HEK293 (cell line): ENCODE data around the gene CRAT.

Experiments
- CTCF ChIA-PET: fragments of 350-600 bp; formaldehyde crosslinking; extraction: SDS; loops from one replicate; lab custom pipeline; 2021; ENCODE audit warnings: antibody characterized with exemption; lab: Yijun Ruan, JAX
- POLR2A ChIA-PET: fragments of 300-600 bp; formaldehyde crosslinking; extraction: SDS; loops from one replicate; lab custom pipeline; 2020; ENCODE audit warnings: antibody characterized with exemption, inconsistent platforms; lab: Yijun Ruan, JAX
- H3K27ac ChIP-seq: fragments of 200-500 bp; sonication (Bioruptor generic); 2 replicates; pipeline ENCODE4 v1.5.1; 2014; ENCODE audit warnings: low read depth, low read length, control low read depth, inconsistent platforms; ENCODE audit errors: extremely low read depth
- H3K36me3 ChIP-seq, 2 experiments: fragments of 200-500 bp in 1 of 2; sonication (Bioruptor generic) in 1 of 2; 1 replicate in 1 of 2; 2 replicates in 1 of 2; pipeline ENCODE4 v1.5.1; 2014 to 2017; ENCODE audit warnings: inconsistent platforms in 2 of 2, low read length in 2 of 2; ENCODE audit not compliant: control insufficient read depth in 2 of 2, insufficient read depth in 1 of 2
- H3K4me1 ChIP-seq: fragments of 200-500 bp; sonication (Bioruptor generic); 2 replicates; pipeline ENCODE4 v1.5.1; 2014; ENCODE audit warnings: mild to moderate bottlenecking, low read length, inconsistent platforms; ENCODE audit not compliant: control insufficient read depth, insufficient read depth
- H3K4me3 ChIP-seq: 2 replicates; pipeline ENCODE4 v1.5.1; 2011; ENCODE audit warnings: low read depth, mild to moderate bottlenecking, control low read depth, low read length, moderate library complexity
- H3K9me3 ChIP-seq: fragments of 200-500 bp; sonication (Bioruptor generic); 2 replicates; pipeline ENCODE4 v1.5.1; 2014; ENCODE audit warnings: low read depth, low read length, inconsistent platforms; ENCODE audit not compliant: control insufficient read depth, insufficient read depth
- BCL11A ChIP-seq: fragments of 450-650 bp; formaldehyde crosslinking; IDR thresholded peaks from 2 replicates; pipeline ENCODE4 v1.5.1; 2016; ENCODE audit warnings: low read depth, missing biosample characterization, missing genetic modification characterization
- GLIS2 ChIP-seq: fragments of 450-650 bp; formaldehyde crosslinking; IDR thresholded peaks from 2 replicates; pipeline ENCODE4 v1.5.1; 2016; ENCODE audit warnings: missing biosample characterization, missing genetic modification characterization
- KLF1 ChIP-seq: fragments of 450-650 bp; formaldehyde crosslinking; IDR thresholded peaks from 2 replicates; pipeline ENCODE4 v1.5.1; 2016; ENCODE audit warnings: missing biosample characterization, missing genetic modification characterization
- MZF1 ChIP-seq: fragments of 450-650 bp; formaldehyde crosslinking; IDR thresholded peaks from 2 replicates; pipeline ENCODE4 v1.5.1; 2017; ENCODE audit warnings: missing biosample characterization, missing genetic modification characterization, borderline replicate concordance
- SALL2 ChIP-seq: fragments of 450-650 bp; formaldehyde crosslinking; IDR thresholded peaks from 2 replicates; pipeline ENCODE4 v1.5.0; 2017; ENCODE audit warnings: missing biosample characterization, mild to moderate bottlenecking, missing genetic modification characterization, borderline replicate concordance
- SP2 ChIP-seq: fragments of 450-650 bp; formaldehyde crosslinking; IDR thresholded peaks from 2 replicates; pipeline ENCODE4 v1.5.1; 2016; ENCODE audit warnings: missing biosample characterization, missing genetic modification characterization
- ZBTB20 ChIP-seq: fragments of 450-650 bp; formaldehyde crosslinking; IDR thresholded peaks from 2 replicates; pipeline ENCODE4 v1.5.1; 2016; ENCODE audit warnings: missing biosample characterization, missing genetic modification characterization
- ZBTB48 ChIP-seq: fragments of 450-650 bp; formaldehyde crosslinking; IDR thresholded peaks from 2 replicates; pipeline ENCODE4 v1.5.1; 2016; ENCODE audit warnings: missing biosample characterization, missing genetic modification characterization
- ZBTB8A ChIP-seq: fragments of 450-650 bp; formaldehyde crosslinking; IDR thresholded peaks from 2 replicates; pipeline ENCODE4 v1.5.1; 2016; ENCODE audit warnings: missing biosample characterization, missing genetic modification characterization
- ZIC2 ChIP-seq: fragments of 450-650 bp; formaldehyde crosslinking; IDR thresholded peaks from 2 replicates; pipeline ENCODE4 v1.5.1; 2016; ENCODE audit warnings: missing biosample characterization, missing genetic modification characterization
- ZNF112 ChIP-seq: fragments of 450-650 bp; formaldehyde crosslinking; IDR thresholded peaks from 2 replicates; pipeline ENCODE4 v1.5.0; 2017; ENCODE audit warnings: missing biosample characterization, missing genetic modification characterization
- ZNF114 ChIP-seq: fragments of 450-650 bp; formaldehyde crosslinking; IDR thresholded peaks from 2 replicates; pipeline ENCODE4 v1.5.0; 2017; ENCODE audit warnings: missing biosample characterization, missing genetic modification characterization
- ZNF132 ChIP-seq: fragments of 450-650 bp; formaldehyde crosslinking; IDR thresholded peaks from 2 replicates; pipeline ENCODE4 v1.5.1; 2017; ENCODE audit warnings: missing biosample characterization, missing genetic modification characterization, borderline replicate concordance
- ZNF16 ChIP-seq: fragments of 450-650 bp; formaldehyde crosslinking; IDR thresholded peaks from 2 replicates; pipeline ENCODE4 v1.5.1; 2016; ENCODE audit warnings: low read depth, missing biosample characterization, missing genetic modification characterization
- ZNF184 ChIP-seq: fragments of 450-650 bp; IDR thresholded peaks from 2 replicates; pipeline ENCODE4 v1.5.1; 2018; ENCODE audit warnings: missing biosample characterization, mild to moderate bottlenecking, missing genetic modification characterization
- ZNF266 ChIP-seq: fragments of 450-650 bp; formaldehyde crosslinking; IDR thresholded peaks from 2 replicates; pipeline ENCODE4 v1.5.1; 2016; ENCODE audit warnings: missing biosample characterization, missing genetic modification characterization, low read depth
- ZNF335 ChIP-seq: fragments of 450-650 bp; formaldehyde crosslinking; conservative IDR thresholded peaks from 2 replicates; pipeline ENCODE4 v1.5.1; 2016; ENCODE audit warnings: missing biosample characterization, missing genetic modification characterization
- ZNF423 ChIP-seq: fragments of 450-650 bp; formaldehyde crosslinking; IDR thresholded peaks from 2 replicates; pipeline ENCODE4 v1.5.1; 2016; ENCODE audit warnings: missing biosample characterization, missing genetic modification characterization
- ZNF426 ChIP-seq: fragments of 450-650 bp; formaldehyde crosslinking; IDR thresholded peaks from 2 replicates; pipeline ENCODE4 v1.5.1; 2017; ENCODE audit warnings: missing biosample characterization, missing genetic modification characterization, mild to moderate bottlenecking, inconsistent platforms, moderate library complexity
- ZNF529 ChIP-seq: fragments of 450-650 bp; formaldehyde crosslinking; IDR thresholded peaks from 2 replicates; pipeline ENCODE4 v1.5.1; 2017; ENCODE audit warnings: missing genetic modification characterization, missing biosample characterization; ENCODE audit not compliant: insufficient replicate concordance
- ZNF561 ChIP-seq: fragments of 450-650 bp; IDR thresholded peaks from 2 replicates; pipeline ENCODE4 v1.5.1; 2018; ENCODE audit warnings: missing biosample characterization, missing genetic modification characterization, borderline replicate concordance
- ZNF600 ChIP-seq: fragments of 450-650 bp; formaldehyde crosslinking; IDR thresholded peaks from 2 replicates; pipeline ENCODE4 v1.5.1; 2016; ENCODE audit warnings: missing biosample characterization, missing genetic modification characterization
- ZNF623 ChIP-seq: fragments of 450-650 bp; formaldehyde crosslinking; IDR thresholded peaks from 2 replicates; pipeline ENCODE4 v1.5.1; 2016; ENCODE audit warnings: missing biosample characterization, missing genetic modification characterization
- ZNF658 ChIP-seq: fragments of 450-650 bp; formaldehyde crosslinking; IDR thresholded peaks from 2 replicates; pipeline ENCODE4; 2016; ENCODE audit warnings: missing biosample characterization, missing genetic modification characterization
- ZNF660 ChIP-seq: fragments of 450-650 bp; IDR thresholded peaks from 2 replicates; pipeline ENCODE4 v1.5.1; 2018; ENCODE audit warnings: missing biosample characterization, mild to moderate bottlenecking, missing genetic modification characterization
- ZNF707 ChIP-seq: fragments of 450-650 bp; formaldehyde crosslinking; IDR thresholded peaks from 2 replicates; pipeline ENCODE4 v1.5.1; 2016; ENCODE audit warnings: missing biosample characterization, missing genetic modification characterization
- TF ChIP-seq, protein P1 (sequence below): fragments of 450-650 bp; formaldehyde crosslinking; IDR thresholded peaks from 2 replicates; pipeline ENCODE4 v1.5.1; 2016; ENCODE audit warnings: missing biosample characterization, missing genetic modification characterization
- TF ChIP-seq, protein P2 (sequence below): fragments of 450-650 bp; formaldehyde crosslinking; IDR thresholded peaks from 2 replicates; pipeline ENCODE4 v1.5.1; 2016; ENCODE audit warnings: missing biosample characterization, missing genetic modification characterization, low read depth
- TF ChIP-seq, protein P3 (sequence below): fragments of 450-650 bp; formaldehyde crosslinking; IDR thresholded peaks from 2 replicates; pipeline ENCODE4 v1.5.1; 2016; ENCODE audit warnings: missing biosample characterization, missing genetic modification characterization

CRAT gene

DNA sequence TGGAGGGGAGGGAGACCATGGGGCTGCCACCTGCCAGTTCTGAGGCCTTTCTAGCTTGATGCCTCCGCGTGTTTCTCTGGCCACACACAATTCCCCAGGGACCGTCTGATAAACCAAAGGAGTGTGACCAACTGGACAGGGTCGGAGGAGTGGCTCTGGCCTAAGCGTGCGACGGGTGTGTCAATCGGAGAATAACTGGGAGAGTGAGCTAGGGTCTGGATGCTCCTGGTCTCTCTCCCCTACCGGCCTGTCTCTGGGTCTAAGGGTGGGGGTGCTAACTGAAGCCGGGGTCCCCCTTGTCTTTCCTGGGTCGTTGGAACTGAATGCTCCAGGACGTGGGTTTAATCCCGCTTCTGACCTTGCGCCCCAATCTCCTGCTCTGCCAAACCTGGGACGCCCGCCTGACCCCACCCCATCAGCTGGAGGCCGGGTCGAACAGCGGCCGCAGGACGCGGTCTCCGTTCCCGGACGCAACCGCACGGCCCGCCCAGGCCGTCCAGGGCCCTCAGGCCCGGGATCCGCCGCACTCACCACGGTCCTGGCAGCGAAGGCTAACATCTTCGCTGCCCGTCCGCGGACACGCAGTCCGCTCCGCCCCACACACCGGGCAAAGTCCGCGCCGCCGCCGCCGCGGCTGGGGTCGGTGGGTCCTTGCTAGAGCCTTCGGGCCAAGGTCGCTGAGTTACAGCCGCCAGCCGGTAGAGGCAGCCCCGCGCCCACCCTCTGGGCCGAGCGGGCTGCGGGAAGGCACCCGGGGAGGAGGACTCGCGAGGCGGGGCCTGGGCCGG lies 447 bp downstream of the CRAT start:
- ChIA-PET CTCF (interaction anchor here (2.1 kb wide), 1 partner anchor 13 kb away, joined by 6 read pairs; no protein-coding TSS in a partner anchor), POLR2A (interaction anchor here (0.6 to 3.7 kb wide), 5 partner anchors 15 to 516 kb away, joined by 3 to 23 read pairs (median 5); partner anchors contain the start of genes DOLPP1 and NTMT1)
- Histone ChIP-seq H3K4me3 (peak overlapping the region; percentile 58), H3K4me1 (peaks cover 4% of the 10 kb centered on the region; the same call in 1 of the 2 replicates), H3K9me3 (no peaks in the 10 kb centered on the region)
- TF ChIP-seq ZNF707 (tag by site-specific recombination) = no peak
- peak; percentile 23; the same call in 1 of the 2 replicates for TF ChIP-seq ZIC2 (tag by site-specific recombination)
- peak; percentile 92 for TF ChIP-seq ZNF335 (tag by site-specific recombination)
- no peak for TF ChIP-seq SALL2 (tag by site-specific recombination)
- TF ChIP-seq ZNF132 (tag by site-specific recombination) = no peak
- TF ChIP-seq, protein P1, sequence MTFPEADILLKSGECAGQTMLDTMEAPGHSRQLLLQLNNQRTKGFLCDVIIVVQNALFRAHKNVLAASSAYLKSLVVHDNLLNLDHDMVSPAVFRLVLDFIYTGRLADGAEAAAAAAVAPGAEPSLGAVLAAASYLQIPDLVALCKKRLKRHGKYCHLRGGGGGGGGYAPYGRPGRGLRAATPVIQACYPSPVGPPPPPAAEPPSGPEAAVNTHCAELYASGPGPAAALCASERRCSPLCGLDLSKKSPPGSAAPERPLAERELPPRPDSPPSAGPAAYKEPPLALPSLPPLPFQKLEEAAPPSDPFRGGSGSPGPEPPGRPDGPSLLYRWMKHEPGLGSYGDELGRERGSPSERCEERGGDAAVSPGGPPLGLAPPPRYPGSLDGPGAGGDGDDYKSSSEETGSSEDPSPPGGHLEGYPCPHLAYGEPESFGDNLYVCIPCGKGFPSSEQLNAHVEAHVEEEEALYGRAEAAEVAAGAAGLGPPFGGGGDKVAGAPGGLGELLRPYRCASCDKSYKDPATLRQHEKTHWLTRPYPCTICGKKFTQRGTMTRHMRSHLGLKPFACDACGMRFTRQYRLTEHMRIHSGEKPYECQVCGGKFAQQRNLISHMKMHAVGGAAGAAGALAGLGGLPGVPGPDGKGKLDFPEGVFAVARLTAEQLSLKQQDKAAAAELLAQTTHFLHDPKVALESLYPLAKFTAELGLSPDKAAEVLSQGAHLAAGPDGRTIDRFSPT = peak; percentile 34; the same call in 1 of the 2 replicates
- peak; percentile 33; the same call in 1 of the 2 replicates for TF ChIP-seq ZNF600 (tag by site-specific recombination)
- 0 out of 2 replicates have a peak, but pooled peaks have one; percentile 25 for TF ChIP-seq KLF1 (tag by site-specific recombination)
- TF ChIP-seq ZBTB20 (tag by site-specific recombination) = peak; percentile 96
- TF ChIP-seq ZNF561 (tag by site-specific recombination) = peak; percentile 18; the same call in 1 of the 2 replicates
- TF ChIP-seq GLIS2 (tag by site-specific recombination) = peak; percentile 42; the same call in 1 of the 2 replicates
- peak; percentile 12; the same call in 1 of the 2 replicates for TF ChIP-seq ZBTB48 (tag by site-specific recombination)
- peak; percentile 76; the same call in 1 of the 2 replicates for TF ChIP-seq ZBTB8A
- TF ChIP-seq, all 188 proteins: peak for 10
- Histone ChIP-seq H3K36me3 (peaks cover 0 to 8% of the 10 kb centered on the region in 2 experiments; a peak in 2 of 3 replicates), H3K27ac (peak overlapping the region; percentile 31; the same call in 1 of the 2 replicates)

DNA sequence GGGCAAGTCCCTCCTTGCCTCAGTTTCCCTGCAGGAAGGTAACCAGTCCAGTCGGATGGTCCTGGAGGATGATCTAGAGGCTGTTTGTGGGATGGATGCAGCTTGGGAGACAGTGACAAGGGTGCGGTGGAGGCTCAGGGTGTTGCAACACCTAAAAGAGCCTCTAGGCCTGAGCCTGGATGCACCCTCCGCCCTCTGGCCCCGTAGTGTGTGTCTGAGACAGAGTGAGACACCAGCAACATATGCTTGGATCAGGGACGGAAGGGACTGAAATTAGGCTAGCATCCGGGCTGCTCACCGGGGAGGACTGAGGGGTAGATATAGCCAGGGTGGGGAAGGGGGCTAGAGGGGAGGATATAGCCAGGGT lies 1.1 kb downstream of the CRAT start:
- ChIA-PET CTCF (interaction anchor here (2.1 kb wide), 1 partner anchor 12 kb away, joined by 6 read pairs; no protein-coding TSS in a partner anchor), POLR2A (interaction anchor here (0.7 to 3.7 kb wide), 3 partner anchors 14 to 30 kb away, joined by 3 to 23 read pairs (median 4); partner anchors contain the start of gene DOLPP1)
- no peaks in the 10 kb centered on the region for H3K9me3 ChIP-seq
- no peak overlapping the region for H3K4me3 ChIP-seq
- no peak for TF ChIP-seq ZNF112 (tag by site-specific recombination)
- no peak for TF ChIP-seq ZNF184 (tag by site-specific recombination)
- TF ChIP-seq ZNF423 (tag by site-specific recombination) = no peak
- TF ChIP-seq, protein P2, sequence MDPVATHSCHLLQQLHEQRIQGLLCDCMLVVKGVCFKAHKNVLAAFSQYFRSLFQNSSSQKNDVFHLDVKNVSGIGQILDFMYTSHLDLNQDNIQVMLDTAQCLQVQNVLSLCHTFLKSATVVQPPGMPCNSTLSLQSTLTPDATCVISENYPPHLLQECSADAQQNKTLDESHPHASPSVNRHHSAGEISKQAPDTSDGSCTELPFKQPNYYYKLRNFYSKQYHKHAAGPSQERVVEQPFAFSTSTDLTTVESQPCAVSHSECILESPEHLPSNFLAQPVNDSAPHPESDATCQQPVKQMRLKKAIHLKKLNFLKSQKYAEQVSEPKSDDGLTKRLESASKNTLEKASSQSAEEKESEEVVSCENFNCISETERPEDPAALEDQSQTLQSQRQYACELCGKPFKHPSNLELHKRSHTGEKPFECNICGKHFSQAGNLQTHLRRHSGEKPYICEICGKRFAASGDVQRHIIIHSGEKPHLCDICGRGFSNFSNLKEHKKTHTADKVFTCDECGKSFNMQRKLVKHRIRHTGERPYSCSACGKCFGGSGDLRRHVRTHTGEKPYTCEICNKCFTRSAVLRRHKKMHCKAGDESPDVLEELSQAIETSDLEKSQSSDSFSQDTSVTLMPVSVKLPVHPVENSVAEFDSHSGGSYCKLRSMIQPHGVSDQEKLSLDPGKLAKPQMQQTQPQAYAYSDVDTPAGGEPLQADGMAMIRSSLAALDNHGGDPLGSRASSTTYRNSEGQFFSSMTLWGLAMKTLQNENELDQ (tag by site-specific recombination) = no peak
- TF ChIP-seq ZNF529 (tag by site-specific recombination) = no peak
- TF ChIP-seq ZNF114 = no peak
- no peak for TF ChIP-seq ZNF426
- no peak for TF ChIP-seq MZF1 (tag by site-specific recombination)
- no peak for TF ChIP-seq ZNF658 (tag by site-specific recombination)
- TF ChIP-seq BCL11A = no peak
- no peak for TF ChIP-seq SP2
- no peak for TF ChIP-seq ZNF660
- TF ChIP-seq ZNF623 (tag by site-specific recombination) = no peak
- TF ChIP-seq, protein P3, sequence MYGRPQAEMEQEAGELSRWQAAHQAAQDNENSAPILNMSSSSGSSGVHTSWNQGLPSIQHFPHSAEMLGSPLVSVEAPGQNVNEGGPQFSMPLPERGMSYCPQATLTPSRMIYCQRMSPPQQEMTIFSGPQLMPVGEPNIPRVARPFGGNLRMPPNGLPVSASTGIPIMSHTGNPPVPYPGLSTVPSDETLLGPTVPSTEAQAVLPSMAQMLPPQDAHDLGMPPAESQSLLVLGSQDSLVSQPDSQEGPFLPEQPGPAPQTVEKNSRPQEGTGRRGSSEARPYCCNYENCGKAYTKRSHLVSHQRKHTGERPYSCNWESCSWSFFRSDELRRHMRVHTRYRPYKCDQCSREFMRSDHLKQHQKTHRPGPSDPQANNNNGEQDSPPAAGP = no peak
- no peak for TF ChIP-seq ZNF266 (tag by site-specific recombination)
- TF ChIP-seq ZNF16 (tag by site-specific recombination) = no peak
- peaks cover 0 to 8% of the 10 kb centered on the region in 2 experiments; a peak in 2 of 3 replicates for H3K36me3 ChIP-seq
- no peak overlapping the region for H3K27ac ChIP-seq
- H3K4me1 ChIP-seq = peaks cover 4% of the 10 kb centered on the region; the same call in 1 of the 2 replicates
